Testis (tissue), 2 donors: ENCODE data around the gene L3MBTL4.

ENCODE experiments used
- POLR2A ChIP-seq: fragments of 450-650 bp; IDR thresholded peaks from one replicate; pipeline ENCODE4 v1.6.1; 2017; ENCODE audit warnings: antibody characterized with exemption, mild to moderate bottlenecking, moderate library complexity
- TF ChIP-seq, protein P1 (sequence below), 3 experiments: fragments of 450-650 bp in 2 of 3; fragments of 200-600 bp in 1 of 3; sonication (generic) in 1 of 3; IDR thresholded peaks; one replicate each; pipeline ENCODE4 v1.5.1; 2016 to 2019; ENCODE audit warnings: antibody characterized with exemption in 3 of 3, mild to moderate bottlenecking in 2 of 3, moderate library complexity in 1 of 3

DNA sequence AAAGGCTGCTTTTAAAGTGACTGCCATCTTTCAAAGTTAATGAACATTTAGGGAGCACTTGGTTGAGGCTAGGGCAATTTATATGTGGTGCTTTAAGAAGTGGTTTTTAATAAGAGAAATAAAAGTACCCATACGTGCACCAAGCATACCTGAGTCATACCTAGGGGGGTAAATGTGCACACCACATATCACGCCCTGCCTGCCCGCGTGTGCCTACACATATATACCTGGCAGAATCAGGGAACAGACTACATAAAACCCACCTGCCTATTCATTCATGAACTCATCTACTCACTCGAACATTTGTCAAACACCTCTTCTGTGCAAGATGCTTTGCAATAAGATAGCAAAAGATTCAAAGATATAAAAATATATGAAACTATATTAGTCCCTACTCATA is 450.1 kb downstream of the L3MBTL4 start:
- TF ChIP-seq POLR2A = no peak
- TF ChIP-seq, protein P1, sequence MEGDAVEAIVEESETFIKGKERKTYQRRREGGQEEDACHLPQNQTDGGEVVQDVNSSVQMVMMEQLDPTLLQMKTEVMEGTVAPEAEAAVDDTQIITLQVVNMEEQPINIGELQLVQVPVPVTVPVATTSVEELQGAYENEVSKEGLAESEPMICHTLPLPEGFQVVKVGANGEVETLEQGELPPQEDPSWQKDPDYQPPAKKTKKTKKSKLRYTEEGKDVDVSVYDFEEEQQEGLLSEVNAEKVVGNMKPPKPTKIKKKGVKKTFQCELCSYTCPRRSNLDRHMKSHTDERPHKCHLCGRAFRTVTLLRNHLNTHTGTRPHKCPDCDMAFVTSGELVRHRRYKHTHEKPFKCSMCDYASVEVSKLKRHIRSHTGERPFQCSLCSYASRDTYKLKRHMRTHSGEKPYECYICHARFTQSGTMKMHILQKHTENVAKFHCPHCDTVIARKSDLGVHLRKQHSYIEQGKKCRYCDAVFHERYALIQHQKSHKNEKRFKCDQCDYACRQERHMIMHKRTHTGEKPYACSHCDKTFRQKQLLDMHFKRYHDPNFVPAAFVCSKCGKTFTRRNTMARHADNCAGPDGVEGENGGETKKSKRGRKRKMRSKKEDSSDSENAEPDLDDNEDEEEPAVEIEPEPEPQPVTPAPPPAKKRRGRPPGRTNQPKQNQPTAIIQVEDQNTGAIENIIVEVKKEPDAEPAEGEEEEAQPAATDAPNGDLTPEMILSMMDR (IDR thresholded peaks at IDR 0.05) = no peak
